Renal cortical epithelial cell (primary cell): ENCODE data around the gene MAPT. TPM values are rescaled to one million over a fixed set of nuclear protein-coding genes. Genes with fewer than 3 reads are reported as not detected.

Experiments used
- DNase-seq: peaks from one replicate; pipeline ENCODE4 v3.0.0-alpha.2; 2011; ENCODE audit warnings: low read depth
- total RNA-seq: library from RNA; depleted of rRNA; stranded (reverse); fragments of >200 nt; gene quantifications from 2 replicates; pipeline ENCODE4 v1.2.3, GENCODE V29; 2014

MAPT gene
- total RNA-seq, result under 0.01 and 0.10 TPM in 2 replicates

GRCh38 chr17:45894022-45894784, at the start of gene MAPT:
TSS of gene MAPT (plus strand) at chr17:45894554. CDS start at chr17:45962338, 67,784 bp downstream.
- DNase-seq, result peak; percentile 67

- DNase-seq, result no peak
Measured at GRCh38 chr17:45844695-45845375, 49.5 kb upstream of the MAPT start, which contains the start of gene SPPL2C. TSS of gene SPPL2C (plus strand) at chr17:45844881. CDS start at chr17:45844907, 26 bp downstream.

- no peak for DNase-seq
Measured at GRCh38 chr17:45845376-45846185, 48.8 kb upstream of the MAPT start.

DNA sequence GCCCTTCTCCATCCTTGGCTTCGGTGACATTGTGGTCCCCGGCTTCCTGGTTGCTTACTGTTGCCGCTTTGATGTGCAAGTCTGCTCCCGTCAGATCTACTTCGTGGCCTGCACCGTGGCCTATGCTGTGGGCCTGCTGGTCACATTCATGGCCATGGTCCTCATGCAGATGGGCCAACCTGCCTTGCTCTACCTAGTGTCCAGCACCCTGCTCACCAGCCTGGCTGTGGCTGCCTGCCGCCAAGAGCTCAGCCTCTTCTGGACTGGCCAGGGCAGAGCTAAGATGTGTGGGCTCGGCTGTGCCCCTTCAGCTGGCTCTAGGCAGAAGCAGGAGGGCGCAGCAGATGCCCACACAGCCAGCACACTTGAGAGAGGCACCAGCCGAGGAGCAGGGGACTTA, 48.1 kb upstream of the MAPT start:
- DNase-seq, result no peak

- no peak for DNase-seq
Measured at GRCh38 chr17:45846646-45847045, 47.7 kb upstream of the MAPT start.

DNA sequence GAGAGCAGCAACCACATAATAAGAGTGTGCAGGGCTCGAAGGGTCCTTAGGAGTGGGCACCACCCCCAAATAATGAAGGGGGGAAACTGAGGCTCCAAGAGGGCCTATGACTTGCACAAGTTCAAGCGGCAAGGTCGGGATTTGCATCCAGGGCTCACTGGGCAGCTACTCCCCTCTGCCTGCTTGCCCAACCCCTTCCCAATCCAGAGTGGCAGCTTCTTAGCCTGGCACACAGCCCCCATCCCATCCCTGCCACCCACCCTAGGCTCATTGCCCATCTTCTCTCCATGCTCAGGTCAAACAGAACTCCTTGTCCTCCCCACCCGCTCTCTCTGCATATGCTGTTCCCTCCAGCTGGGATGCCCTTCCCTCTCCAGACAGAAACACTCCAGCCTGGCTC, 47.3 kb upstream of the MAPT start:
- no peak for DNase-seq

- DNase-seq, result no peak
Measured at GRCh38 chr17:45847747-45848146, 46.6 kb upstream of the MAPT start.

DNA sequence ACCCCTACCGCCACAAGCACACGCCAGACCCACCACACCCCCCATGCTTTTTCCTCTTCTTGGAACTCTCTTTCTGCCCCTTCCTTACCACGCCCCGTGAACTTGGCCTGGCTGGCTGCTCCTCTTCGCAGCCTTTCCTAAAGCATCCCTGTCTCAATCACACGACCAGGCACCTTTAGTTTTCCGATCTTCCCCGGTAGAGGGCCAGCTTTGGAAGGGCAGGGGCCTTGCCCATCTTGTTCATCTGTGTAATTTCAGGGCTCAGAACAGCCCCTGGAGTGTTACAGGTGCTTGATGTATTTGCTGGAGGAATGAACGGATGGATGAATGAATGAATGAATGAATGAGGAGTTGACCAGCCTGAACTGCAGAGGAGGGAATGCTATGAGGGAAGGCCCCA, 45.9 kb upstream of the MAPT start:
- DNase-seq, result no peak

DNA sequence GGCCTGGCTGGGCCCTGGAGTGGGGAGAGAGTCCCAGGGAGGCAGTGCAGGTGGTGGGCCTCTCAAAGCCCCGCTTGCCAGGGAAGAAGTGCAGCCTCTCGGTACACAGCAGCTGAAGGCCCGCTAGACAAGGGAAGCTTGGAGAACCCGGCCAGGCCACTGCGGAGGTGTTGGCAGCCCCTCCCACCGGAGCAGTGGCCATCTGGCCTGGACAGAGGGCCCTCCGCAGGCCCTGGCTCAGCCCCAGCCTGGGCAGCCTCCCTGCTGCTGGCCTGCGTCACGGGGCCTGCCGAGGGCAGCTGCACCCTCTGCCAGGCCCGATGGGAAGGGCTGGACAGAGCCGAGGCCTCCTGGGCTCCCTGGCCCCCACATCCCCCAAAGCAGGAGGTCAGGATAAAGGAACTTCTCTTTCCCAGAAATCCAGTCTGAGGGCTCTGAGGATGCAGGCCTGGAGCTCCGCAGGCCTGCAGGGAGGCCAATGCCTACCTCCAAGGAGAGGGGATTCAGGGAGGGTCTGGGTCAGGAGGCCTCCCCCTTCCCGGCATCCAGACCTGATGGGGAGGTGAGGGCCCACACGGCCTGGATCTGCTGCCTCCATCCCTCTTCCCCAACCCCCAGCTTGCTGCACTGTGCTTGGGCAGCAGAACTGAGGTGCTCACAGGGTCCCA, 45.4 kb upstream of the MAPT start:
- DNase-seq, result no peak

DNA sequence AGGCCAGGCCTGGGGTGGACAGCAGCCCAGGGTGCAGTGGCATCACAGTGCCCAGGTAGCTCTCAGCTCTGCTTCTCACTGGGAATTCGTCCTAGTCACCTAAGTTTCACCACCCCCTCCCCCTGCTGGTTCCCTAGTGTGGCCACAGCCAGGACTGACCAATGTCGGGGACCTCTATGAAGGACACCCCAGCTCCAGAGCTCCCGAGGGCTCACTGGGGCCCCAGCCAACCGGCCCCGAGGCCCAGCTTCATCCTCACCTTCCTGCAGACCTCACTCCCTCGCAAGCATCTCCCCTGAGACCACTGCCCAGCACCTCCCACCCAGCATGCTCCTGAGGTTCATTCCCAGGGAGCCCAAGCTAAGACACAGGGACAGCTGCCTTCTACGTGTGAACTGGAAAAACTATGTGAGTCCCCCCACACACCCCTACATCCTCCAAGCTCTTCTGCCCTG, 44.8 kb upstream of the MAPT start:
- no peak for DNase-seq

- DNase-seq, result no peak
Measured at GRCh38 chr17:45850011-45850410, 44.3 kb upstream of the MAPT start.

DNA sequence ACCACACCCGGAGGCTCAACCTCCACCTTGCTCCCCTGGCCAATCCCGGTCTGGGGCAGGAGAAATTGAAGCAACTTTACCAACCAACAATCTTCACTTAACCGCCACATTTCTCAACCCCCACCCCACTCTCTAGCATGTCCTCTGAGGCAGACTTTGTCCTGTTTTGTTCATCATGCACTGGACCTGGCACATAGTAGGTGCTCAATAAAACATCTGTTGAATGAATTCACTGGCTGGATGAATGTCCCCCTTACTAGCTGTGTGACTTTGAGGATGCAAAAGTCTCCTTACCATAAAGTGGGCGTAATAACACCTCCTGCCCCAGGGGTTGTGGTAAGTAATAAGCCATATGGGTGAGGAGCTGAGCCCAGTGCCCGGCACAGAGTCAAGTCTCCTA, 43.9 kb upstream of the MAPT start:
- no peak for DNase-seq

GRCh38 chr17:45851022-45851421, 43.3 kb upstream of the MAPT start:
- DNase-seq, result no peak

DNA sequence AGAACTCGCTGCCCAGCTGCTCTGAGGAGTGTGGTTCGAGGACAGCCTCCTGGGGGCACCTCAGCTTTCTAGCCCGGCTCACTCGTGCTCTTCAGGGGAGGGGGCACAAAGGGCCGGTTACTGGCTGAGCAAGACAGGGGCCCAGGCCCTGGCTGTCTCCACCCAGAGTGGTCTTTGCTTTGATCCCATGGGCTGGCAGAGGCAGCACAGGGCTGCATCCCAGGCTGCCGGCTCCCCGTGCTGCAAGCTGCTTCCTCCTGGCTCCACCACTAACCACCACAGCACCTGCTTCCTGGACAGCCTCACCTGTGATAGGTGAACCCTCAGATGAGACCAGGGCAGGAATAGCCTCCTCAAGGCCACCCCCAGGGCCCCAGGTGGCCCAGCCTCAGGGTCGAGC, 42.9 kb upstream of the MAPT start:
- no peak for DNase-seq

DNA sequence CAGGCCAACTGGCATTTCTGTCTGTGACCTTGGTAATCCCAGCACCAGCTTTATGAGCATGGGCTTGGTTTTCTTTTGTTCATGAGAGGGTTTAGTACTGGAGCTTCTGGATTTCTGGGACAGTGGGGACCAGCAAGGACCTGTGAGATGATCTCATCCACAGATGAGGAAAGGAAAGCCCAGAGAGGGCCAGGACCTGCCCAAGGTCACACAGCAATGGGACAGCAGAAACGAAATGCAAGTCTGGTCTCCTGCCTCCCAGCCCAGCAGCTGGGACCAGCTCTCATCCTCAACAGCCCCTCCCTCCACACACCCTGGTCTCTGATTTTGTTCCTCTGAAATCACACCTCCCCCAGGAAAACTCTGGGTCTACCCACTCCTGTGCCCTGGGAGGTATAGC, 42.5 kb upstream of the MAPT start:
- DNase-seq, result no peak

GRCh38 chr17:45852535-45853297, 41.6 kb upstream of the MAPT start:
- peak; percentile 37 for DNase-seq

- no peak for DNase-seq
Measured at GRCh38 chr17:45854209-45854608, 40.1 kb upstream of the MAPT start.

DNA sequence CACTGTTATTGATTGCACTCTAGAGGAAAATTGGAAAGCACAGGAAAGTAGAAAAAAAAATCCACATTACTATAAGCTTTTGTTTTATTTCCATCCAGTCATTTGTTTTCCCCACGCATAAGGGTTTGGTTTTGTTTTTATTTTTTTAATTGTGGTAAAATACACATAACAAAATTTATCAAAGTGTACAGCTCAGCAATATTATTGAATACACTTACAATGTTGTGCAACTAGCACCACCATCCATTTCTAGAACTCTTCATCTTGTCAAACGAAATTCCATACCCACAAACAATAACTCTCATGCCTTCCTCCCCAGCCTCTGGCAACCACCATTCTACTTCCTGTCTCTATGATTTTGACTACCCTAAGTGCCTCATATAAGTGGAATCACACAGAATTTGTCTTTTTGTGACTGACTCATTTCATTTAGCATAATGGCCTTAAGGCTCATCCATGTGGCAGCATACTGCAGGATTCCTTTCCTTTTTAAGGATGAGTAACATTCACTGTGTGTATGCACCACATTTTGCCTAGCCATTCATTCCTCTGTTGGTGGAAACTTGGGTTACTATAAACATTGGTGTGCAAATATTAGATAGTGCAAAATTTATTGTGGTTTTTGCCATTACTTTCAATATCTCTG, 38.5 kb upstream of the MAPT start:
- no peak for DNase-seq

GRCh38 chr17:45857977-45858708, 36.2 kb upstream of the MAPT start:
- peak; percentile 37 for DNase-seq

DNA sequence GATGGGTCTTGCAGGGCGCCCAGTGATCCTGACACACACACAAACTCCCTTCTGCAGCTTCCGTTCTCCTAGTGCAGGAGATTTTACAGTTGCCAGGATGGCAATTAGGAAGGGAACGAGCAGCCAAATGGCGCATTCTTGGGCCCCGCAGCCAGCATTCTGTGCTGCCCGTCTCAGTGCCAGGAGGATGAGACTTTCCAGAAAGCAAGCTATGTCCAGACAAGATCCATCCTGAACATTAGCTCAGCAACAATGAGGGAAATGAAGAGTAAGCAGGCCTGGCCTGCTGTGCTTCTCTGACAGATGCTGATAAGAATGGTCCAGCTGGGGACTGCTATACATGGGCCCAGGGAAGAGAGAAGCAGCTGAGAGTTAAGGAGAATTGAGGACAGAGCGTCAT, 33.2 kb upstream of the MAPT start:
- no peak for DNase-seq
